ENCODE data around the gene CLSTN3. TPM values are rescaled to one million over a fixed set of nuclear protein-coding genes. Genes with fewer than 3 reads are reported as not detected.

The CLSTN3 gene
- total and polyA plus RNA-seq, 2 of the 13 experiments (the other 11 are each of a cell fraction or from before 2014, with no cell fraction given): 26.2 to 94.1 TPM

DNA sequence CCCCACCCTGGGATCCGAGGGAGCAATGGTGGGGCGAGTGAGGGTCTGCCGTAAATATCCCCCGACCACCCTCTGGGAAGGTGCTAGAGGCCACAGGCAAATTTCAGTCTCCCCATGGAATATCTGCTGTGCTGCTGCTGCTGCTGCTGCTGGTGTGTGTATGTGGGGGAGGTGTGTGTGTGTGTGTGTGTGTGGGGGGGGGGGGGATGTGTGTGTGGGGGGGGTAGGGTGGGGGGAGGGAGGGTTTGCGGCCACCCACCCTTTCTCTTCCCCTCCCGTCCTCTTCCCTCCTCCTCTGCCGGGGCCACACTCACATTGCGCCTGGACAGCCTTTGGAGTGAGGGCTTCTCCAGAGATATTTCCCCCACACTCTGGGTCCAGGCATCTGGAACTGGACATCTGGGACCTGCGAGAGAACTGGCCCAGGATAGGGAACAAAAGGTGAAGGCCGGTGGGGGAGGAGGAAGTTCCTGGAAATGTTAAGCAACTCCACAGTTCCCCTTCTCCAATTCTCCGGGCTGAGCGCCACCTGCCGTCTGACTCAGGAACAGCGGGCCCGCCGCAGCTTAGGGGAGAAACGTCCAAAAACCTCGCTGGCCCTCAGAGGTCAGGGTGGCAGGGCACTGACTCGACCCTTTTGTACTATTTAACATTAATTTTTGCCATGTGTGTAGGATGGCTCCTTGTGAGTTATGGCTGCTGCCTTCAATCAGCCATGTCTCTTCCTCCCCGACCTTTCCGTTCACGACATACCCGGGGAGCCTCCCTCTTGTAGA is 21.2 kb upstream of the CLSTN3 start, which contains the start of gene C1RL (continued):
- TF ChIP-seq MAZ (IDR thresholded peaks at IDR 0.05; ENCODE audit: borderline replicate concordance, low read depth, low read length) (no peak), MAZ (CRISPR knock-in tag; IDR thresholded peaks at IDR 0.05; ENCODE audit: low read depth) (no peak), ZNF652 (CRISPR knock-in tag; IDR thresholded peaks at IDR 0.05; ENCODE audit: borderline replicate concordance, low read depth) (no peak), HOXA9 (CRISPR knock-in tag; IDR thresholded peaks at IDR 0.05; ENCODE audit: borderline replicate concordance) (no peak), RFX3 (CRISPR knock-in tag; IDR thresholded peaks at IDR 0.05) (no peak), MIXL1 (CRISPR knock-in tag; IDR thresholded peaks at IDR 0.05) (0 out of 2 replicates have a peak, but pooled peaks have one; percentile 18), PHB2 (IDR thresholded peaks at IDR 0.05; ENCODE audit: partially characterized antibody) (no peak), SOX13 (IDR thresholded peaks at IDR 0.05) (no peak), SOX13 (CRISPR knock-in tag; conservative IDR thresholded peaks at IDR 0.05 in 1 of 2, IDR thresholded peaks at IDR 0.05 in 1 of 2) (peak in 1 of 2 experiments; percentile 77; a peak in 2 of 4 replicates), REXO4 (CRISPR knock-in tag; IDR thresholded peaks at IDR 0.05; ENCODE audit: borderline replicate concordance) (no peak), NR2F2 (IDR thresholded peaks at IDR 0.05; ENCODE audit: borderline replicate concordance, low read depth) (0 out of 2 replicates have a peak, but pooled peaks have one; percentile 55), NAIF1 (CRISPR knock-in tag; IDR thresholded peaks at IDR 0.05; ENCODE audit: borderline replicate concordance) (no peak), NR1H2 (CRISPR knock-in tag; IDR thresholded peaks at IDR 0.05; ENCODE audit: borderline replicate concordance, low read depth) (no peak), ZNF337 (CRISPR knock-in tag; IDR thresholded peaks at IDR 0.05; ENCODE audit: borderline replicate concordance, low read depth) (no peak), ZNF547 (CRISPR knock-in tag; IDR thresholded peaks at IDR 0.05) (peak; percentile 3; the same call in 1 of the 2 replicates), RFXAP (CRISPR knock-in tag; IDR thresholded peaks at IDR 0.05; ENCODE audit: borderline replicate concordance) (0 out of 2 replicates have a peak, but pooled peaks have one; percentile 32), ZNF619 (CRISPR knock-in tag; IDR thresholded peaks at IDR 0.05) (no peak), HNRNPL (IDR thresholded peaks at IDR 0.05; ENCODE audit: low read depth, low read length) (0 out of 2 replicates have a peak, but pooled peaks have one; percentile 27), ZFP37 (CRISPR knock-in tag; IDR thresholded peaks at IDR 0.05; ENCODE audit: borderline replicate concordance) (no peak), SRSF9 (IDR thresholded peaks at IDR 0.05; ENCODE audit: borderline replicate concordance, insufficient read depth, low read depth, low read length, poor library complexity, severe bottlenecking) (no peak), ARNTL (CRISPR knock-in tag; IDR thresholded peaks at IDR 0.05) (no peak), KLF6 (CRISPR knock-in tag; IDR thresholded peaks at IDR 0.05) (peak; percentile 90), CAMTA2 (CRISPR knock-in tag; IDR thresholded peaks at IDR 0.05; ENCODE audit: borderline replicate concordance) (no peak)
- TF ChIP-seq, protein P1, sequence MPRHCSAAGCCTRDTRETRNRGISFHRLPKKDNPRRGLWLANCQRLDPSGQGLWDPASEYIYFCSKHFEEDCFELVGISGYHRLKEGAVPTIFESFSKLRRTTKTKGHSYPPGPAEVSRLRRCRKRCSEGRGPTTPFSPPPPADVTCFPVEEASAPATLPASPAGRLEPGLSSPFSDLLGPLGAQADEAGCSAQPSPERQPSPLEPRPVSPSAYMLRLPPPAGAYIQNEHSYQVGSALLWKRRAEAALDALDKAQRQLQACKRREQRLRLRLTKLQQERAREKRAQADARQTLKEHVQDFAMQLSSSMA (CRISPR knock-in tag; IDR thresholded peaks at IDR 0.05): no peak; the same call in 1 of the 2 replicates
- TF ChIP-seq, protein P2, sequence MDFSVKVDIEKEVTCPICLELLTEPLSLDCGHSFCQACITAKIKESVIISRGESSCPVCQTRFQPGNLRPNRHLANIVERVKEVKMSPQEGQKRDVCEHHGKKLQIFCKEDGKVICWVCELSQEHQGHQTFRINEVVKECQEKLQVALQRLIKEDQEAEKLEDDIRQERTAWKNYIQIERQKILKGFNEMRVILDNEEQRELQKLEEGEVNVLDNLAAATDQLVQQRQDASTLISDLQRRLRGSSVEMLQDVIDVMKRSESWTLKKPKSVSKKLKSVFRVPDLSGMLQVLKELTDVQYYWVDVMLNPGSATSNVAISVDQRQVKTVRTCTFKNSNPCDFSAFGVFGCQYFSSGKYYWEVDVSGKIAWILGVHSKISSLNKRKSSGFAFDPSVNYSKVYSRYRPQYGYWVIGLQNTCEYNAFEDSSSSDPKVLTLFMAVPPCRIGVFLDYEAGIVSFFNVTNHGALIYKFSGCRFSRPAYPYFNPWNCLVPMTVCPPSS (IDR thresholded peaks at IDR 0.05): no peak
- TF ChIP-seq, protein P3, sequence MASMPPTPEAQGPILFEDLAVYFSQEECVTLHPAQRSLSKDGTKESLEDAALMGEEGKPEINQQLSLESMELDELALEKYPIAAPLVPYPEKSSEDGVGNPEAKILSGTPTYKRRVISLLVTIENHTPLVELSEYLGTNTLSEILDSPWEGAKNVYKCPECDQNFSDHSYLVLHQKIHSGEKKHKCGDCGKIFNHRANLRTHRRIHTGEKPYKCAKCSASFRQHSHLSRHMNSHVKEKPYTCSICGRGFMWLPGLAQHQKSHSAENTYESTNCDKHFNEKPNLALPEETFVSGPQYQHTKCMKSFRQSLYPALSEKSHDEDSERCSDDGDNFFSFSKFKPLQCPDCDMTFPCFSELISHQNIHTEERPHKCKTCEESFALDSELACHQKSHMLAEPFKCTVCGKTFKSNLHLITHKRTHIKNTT (CRISPR knock-in tag; IDR thresholded peaks at IDR 0.05): no peak
- TF ChIP-seq, protein P4, sequence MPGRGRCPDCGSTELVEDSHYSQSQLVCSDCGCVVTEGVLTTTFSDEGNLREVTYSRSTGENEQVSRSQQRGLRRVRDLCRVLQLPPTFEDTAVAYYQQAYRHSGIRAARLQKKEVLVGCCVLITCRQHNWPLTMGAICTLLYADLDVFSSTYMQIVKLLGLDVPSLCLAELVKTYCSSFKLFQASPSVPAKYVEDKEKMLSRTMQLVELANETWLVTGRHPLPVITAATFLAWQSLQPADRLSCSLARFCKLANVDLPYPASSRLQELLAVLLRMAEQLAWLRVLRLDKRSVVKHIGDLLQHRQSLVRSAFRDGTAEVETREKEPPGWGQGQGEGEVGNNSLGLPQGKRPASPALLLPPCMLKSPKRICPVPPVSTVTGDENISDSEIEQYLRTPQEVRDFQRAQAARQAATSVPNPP (CRISPR knock-in tag; IDR thresholded peaks at IDR 0.05): no peak

All from HepG2 (cell line).